CD8-positive, alpha-beta memory T cell (primary cell): ENCODE measurements around the gene USH1G. TPM values are rescaled to one million over a fixed set of nuclear protein-coding genes. Genes with fewer than 3 reads are reported as not detected.
"Not testable (repeated sequence)": the region's sequence is repeated elsewhere in the genome, so short reads cannot be mapped to it uniquely, and the experiment has no call there.

Experiments
- CTCF ChIA-PET: fragments of 350-600 bp; sonication (Branson Sonifier 250); formaldehyde crosslinking; loops from one replicate; lab custom pipeline; 2021; ENCODE audit warnings: antibody characterized with exemption; lab: Charles Lee
- POLR2A ChIA-PET: fragments of 350-600 bp; sonication (Branson Sonifier 250); formaldehyde crosslinking; loops from one replicate; lab custom pipeline; 2021; ENCODE audit warnings: antibody characterized with exemption; lab: Charles Lee
- DNase-seq, 5 donors: peaks; one replicate each; pipeline versions ENCODE4 v3.0.0 to v3.0.0-alpha.2; 2020 to 2022; ENCODE audit warnings: mixed read lengths in 1 of 5
- H3K27ac ChIP-seq: one replicate; pipeline ENCODE4 v1.7.0; 2013; ENCODE audit warnings: low read depth, mild to moderate bottlenecking, low read length, moderate library complexity
- H3K27me3 ChIP-seq: 2 replicates; pipeline ENCODE4 v1.7.0; 2013; ENCODE audit warnings: low read length, mild to moderate bottlenecking; ENCODE audit not compliant: insufficient read depth, poor library complexity, severe bottlenecking
- H3K36me3 ChIP-seq: 2 replicates; pipeline ENCODE4 v1.7.0; 2013; ENCODE audit warnings: mild to moderate bottlenecking, low read length, moderate library complexity; ENCODE audit not compliant: insufficient read depth
- H3K4me1 ChIP-seq: 2 replicates; pipeline ENCODE4 v1.7.0; 2013; ENCODE audit warnings: mild to moderate bottlenecking, low read length, moderate library complexity; ENCODE audit not compliant: insufficient read depth
- H3K4me3 ChIP-seq: 2 replicates; pipeline ENCODE4 v1.7.0; 2013; ENCODE audit warnings: mild to moderate bottlenecking, low read length
- H3K9me3 ChIP-seq: 2 replicates; pipeline ENCODE4 v1.7.0; 2013; ENCODE audit warnings: mild to moderate bottlenecking, low read length
- H3K27ac Mint-ChIP-seq, 8 donors: one replicate each; pipeline ENCODE4 v1.8.0; 2020 to 2021; ENCODE audit warnings: mixed read lengths in 8 of 8, mild to moderate bottlenecking in 6 of 8, inconsistent platforms in 3 of 8, moderate library complexity in 3 of 8
- H3K27me3 Mint-ChIP-seq, 2 donors: one replicate each; pipeline ENCODE4 v1.8.0; 2020 to 2021; ENCODE audit warnings: mixed read lengths in 2 of 2, mild to moderate bottlenecking in 1 of 2, moderate library complexity in 1 of 2
- H3K36me3 Mint-ChIP-seq, 3 donors: one replicate each; pipeline ENCODE4 v1.8.0; 2020 to 2021; ENCODE audit warnings: mixed read lengths in 3 of 3, inconsistent platforms in 1 of 3, mild to moderate bottlenecking in 1 of 3
- H3K4me1 Mint-ChIP-seq, 3 donors: one replicate each; pipeline ENCODE4 v1.8.0; 2020 to 2021; ENCODE audit warnings: mixed read lengths in 3 of 3, inconsistent platforms in 1 of 3, mild to moderate bottlenecking in 1 of 3
- H3K4me3 Mint-ChIP-seq, 7 donors: one replicate each; pipeline ENCODE4 v1.8.0; 2020 to 2021; ENCODE audit warnings: mixed read lengths in 7 of 7, mild to moderate bottlenecking in 6 of 7, moderate library complexity in 4 of 7, inconsistent platforms in 2 of 7
- H3K9me3 Mint-ChIP-seq, 5 donors: one replicate each; pipeline ENCODE4 v1.8.0; 2020 to 2022; ENCODE audit warnings: mixed read lengths in 5 of 5, mild to moderate bottlenecking in 3 of 5, moderate library complexity in 2 of 5, inconsistent platforms in 1 of 5
- polyA plus RNA-seq: library from polyadenylated mRNA; unstranded; fragments of 300-500 nt; fragmentation: Illumina TruSeq; gene quantifications from one replicate; pipeline ENCODE4 v1.2.3, GENCODE V29; 2021
- total RNA-seq, 2 experiments: library from RNA; stranded (reverse); gene quantifications; one replicate each; pipeline ENCODE4 v1.2.3, GENCODE V29; 2021

USH1G gene
- total and polyA plus RNA-seq, 3 experiments from 2014 or later: not detected

DNA sequence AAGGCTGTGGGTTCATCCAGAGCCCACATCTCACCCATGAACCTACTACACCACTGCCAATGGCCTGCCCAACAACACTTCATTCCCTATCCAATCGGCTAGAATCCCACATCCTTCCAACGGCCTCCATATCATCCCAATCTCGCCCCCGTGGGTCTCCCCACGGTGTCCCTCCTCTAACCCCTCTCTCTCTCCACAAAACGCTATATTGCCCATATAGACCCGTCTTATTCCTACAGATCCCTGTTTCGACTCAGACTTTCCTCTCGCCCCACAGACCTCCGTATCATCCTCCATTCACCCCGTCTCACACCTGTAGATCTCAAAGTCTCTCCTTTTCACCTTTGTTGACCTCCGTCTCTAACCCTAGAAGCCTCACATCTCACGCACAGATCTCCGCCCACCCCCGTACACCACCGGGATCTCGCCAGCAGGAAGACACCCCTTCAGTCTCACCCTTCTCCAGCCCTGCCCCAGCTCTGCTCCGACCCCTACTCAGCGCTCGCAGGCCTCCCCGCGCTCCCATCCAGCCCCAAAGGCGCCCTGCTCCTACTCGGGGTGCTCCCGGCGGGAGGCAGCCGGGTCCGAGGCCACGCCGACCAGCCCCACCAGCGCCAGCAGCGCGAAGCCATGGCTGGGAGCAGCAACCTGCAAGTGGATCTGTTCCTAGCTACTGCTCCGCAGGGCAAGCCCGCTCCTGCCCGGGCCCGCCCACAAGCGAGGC, 50.6 kb downstream of the USH1G start, which contains the start of gene FDXR:
Gene FDXR, minus strand, starts transcription at position 682 of the 724 bp plus-strand sequence. Its CDS starts 50 bp downstream, at position 632.
- no peaks in the 10 kb centered on the region for H3K27me3 Mint-ChIP-seq
- Histone ChIP-seq H3K4me1 (peaks cover 10% of the 10 kb centered on the region), H3K4me3 (peak within 1 kb of the TSS; percentile 98), H3K27ac (peak within 1 kb of the TSS; percentile 96), H3K9me3 (no peaks in the 10 kb centered on the region), H3K27me3 (no peaks in the 10 kb centered on the region), H3K36me3 (no peaks in the 10 kb centered on the region)
- CTCF ChIA-PET: interaction anchor here (0.9 to 1.0 kb wide), 4 partner anchors 10 to 135 kb away, joined by 3 to 6 read pairs (median 3); partner anchors contain the start of gene RAB37
- POLR2A ChIA-PET: interaction anchor here (0.5 to 2.2 kb wide), 11 partner anchors 20 to 988 kb away, joined by 3 to 10 read pairs (median 5); partner anchors contain the start of genes GRB2, MIF4GD and SLC25A19
- DNase-seq: no peak
- H3K36me3 Mint-ChIP-seq: peaks cover 0 to 4% (median 1%) of the 10 kb centered on the region in 3 donors
- peak within 1 kb of the TSS; percentile 91 to 99 (median 97) for H3K27ac Mint-ChIP-seq
- peak within 1 kb of the TSS; percentile 82 to 97 (median 93) for H3K4me3 Mint-ChIP-seq
- H3K4me1 Mint-ChIP-seq: peaks cover 18 to 23% (median 22%) of the 10 kb centered on the region in 3 donors
- no peaks in the 10 kb centered on the region for H3K9me3 Mint-ChIP-seq

DNA sequence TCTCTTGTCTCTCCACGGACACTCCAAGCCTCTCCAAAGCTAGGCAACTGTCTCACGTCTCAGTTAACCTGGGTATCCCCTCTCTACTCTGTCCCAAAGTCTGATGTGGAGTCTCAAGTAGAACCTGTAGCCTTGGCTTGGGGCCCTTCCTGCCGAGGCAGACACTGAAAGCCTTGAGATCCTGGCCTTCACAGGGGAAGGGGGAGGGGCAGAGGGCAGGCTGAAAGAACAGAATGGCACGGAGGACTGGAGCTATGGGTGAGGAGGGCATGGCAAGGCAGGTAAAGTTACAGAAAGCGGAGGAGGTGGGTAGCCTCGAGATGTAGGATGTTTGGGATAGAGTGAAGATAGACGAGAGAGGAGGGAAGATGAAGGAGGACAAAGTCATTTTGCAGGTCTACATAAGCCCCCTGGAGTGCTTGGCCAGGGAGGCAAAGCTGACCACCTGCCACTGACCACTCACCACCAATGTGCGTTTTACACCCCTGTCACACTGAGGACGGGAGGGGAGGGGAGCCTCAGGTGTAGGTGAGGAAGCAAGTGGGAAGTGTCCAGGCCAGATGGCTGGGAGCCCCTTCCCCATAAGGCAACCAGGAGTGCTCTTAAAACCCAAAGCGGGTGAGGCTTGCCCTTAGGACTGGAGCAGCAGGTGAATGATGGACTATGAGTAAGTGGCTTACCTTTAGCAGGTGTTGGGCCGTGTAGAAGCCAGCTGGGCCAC, 51.5 kb downstream of the USH1G start:
- Mint-ChIP-seq H3K27me3 (no peaks in the 10 kb centered on the region), H3K4me1 (peaks cover 18 to 23% (median 22%) of the 10 kb centered on the region in 3 donors), H3K27ac (peak overlapping the region in 3 of 8 donors; percentile 14 to 91 (median 73)), H3K4me3 (peak overlapping the region; percentile 27 to 96 (median 82)), H3K9me3 (no peaks in the 10 kb centered on the region), H3K36me3 (peaks cover 0 to 4% (median 4%) of the 10 kb centered on the region in 3 donors)
- peak overlapping the region; percentile 66 for H3K4me3 ChIP-seq
- no peaks in the 10 kb centered on the region for H3K9me3 ChIP-seq
- CTCF ChIA-PET: interaction anchor here (1.0 to 1.4 kb wide), 4 partner anchors 9 to 136 kb away, joined by 3 to 6 read pairs (median 3); partner anchors contain the start of gene GRIN2C
- H3K36me3 ChIP-seq: no peaks in the 10 kb centered on the region
- POLR2A ChIA-PET: interaction anchor here (2.2 kb wide), 1 partner anchor 122 kb away, joined by 10 read pairs; no protein-coding TSS in a partner anchor
- no peaks in the 10 kb centered on the region for H3K27me3 ChIP-seq
- H3K4me1 ChIP-seq: peaks cover 10% of the 10 kb centered on the region
- peak overlapping the region; percentile 4 for H3K27ac ChIP-seq
- no peak for DNase-seq

DNA sequence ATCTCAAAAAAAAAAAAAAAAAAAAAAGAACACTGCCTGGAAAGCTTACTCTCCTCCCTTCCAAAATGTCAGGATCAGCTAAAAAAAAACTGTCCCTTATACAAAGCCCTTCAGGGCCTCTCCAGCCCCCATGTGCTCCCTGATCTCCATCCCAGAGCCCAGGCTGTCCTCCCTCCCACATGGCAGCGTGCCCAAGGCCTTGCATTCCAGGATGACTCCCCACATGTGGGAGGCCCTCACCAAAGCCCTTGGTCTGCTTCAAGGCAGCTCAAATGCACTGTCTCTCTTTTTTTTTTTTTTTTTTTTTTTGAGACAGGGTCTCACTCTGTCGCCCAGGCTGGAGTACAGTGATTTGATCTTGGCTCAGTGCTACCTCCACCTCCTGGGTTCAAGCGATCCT, 52.5 kb downstream of the USH1G start:
- Histone ChIP-seq H3K36me3 (no peaks in the 10 kb centered on the region), H3K4me3 (no peak overlapping the region), H3K9me3 (no peaks in the 10 kb centered on the region), H3K27me3 (no peaks in the 10 kb centered on the region), H3K27ac (no peak overlapping the region), H3K4me1 (peaks cover 10% of the 10 kb centered on the region)
- H3K36me3 Mint-ChIP-seq: peaks cover 0 to 4% (median 4%) of the 10 kb centered on the region in 3 donors
- no peaks in the 10 kb centered on the region for H3K27me3 Mint-ChIP-seq
- no peak for DNase-seq
- CTCF ChIA-PET: interaction anchor here (1.1 to 11.3 kb wide), 4 partner anchors 8 to 135 kb away, joined by 3 to 90 read pairs (median 6); no protein-coding TSS in a partner anchor
- H3K4me3 Mint-ChIP-seq: no peak overlapping the region
- peaks cover 18 to 23% (median 22%) of the 10 kb centered on the region in 3 donors for H3K4me1 Mint-ChIP-seq
- H3K9me3 Mint-ChIP-seq: no peaks in the 10 kb centered on the region
- peak overlapping the region in 1 of 8 donors; percentile 55 for H3K27ac Mint-ChIP-seq
- POLR2A ChIA-PET: interaction anchor here (0.6 kb wide), 1 partner anchor 96 kb away, joined by 3 read pairs; no protein-coding TSS in a partner anchor

DNA sequence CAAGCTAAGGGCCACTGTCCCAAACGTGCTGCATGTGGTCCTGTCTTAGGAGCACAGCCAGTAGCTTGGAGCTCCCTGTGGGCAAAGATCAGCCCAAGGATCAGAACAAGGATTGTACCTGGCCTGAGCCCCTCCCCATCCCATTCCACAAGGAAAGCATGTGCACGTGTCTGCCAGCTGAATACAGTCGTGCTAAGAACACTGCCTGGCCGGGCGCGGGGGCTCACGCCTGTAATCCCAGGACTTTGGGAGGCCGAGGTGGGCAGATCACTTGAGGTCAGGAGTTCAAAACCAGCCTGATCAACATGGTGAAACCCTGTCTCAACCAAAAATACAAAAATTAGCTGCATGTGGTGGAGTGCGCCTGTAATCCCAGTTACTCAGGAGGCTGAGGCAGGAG, 53.0 kb downstream of the USH1G start:
- POLR2A ChIA-PET: interaction anchor here (0.6 kb wide), 1 partner anchor 96 kb away, joined by 3 read pairs; no protein-coding TSS in a partner anchor

DNA sequence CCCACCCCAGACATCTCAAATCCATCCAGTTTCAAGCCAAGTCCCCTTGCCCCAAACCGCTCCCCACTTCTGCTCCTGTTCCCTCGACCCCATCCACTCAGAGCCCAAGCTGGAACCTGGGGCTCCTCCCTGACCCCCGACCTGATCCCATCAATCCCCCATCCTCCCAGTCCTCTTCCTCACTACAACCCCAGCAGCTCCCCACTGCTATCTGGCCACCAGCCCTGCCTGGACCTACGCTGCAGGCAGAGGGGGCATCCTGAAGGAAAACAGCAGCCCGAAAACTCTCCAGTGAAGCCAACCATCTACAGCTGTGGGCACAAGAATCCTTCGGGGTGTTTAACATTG, 54.2 kb downstream of the USH1G start:
- ChIA-PET POLR2A (no interaction called here), CTCF (interaction anchor here (0.8 to 11.3 kb wide), 5 partner anchors 9 to 211 kb away, joined by 3 to 90 read pairs (median 4); no protein-coding TSS in a partner anchor)
- Mint-ChIP-seq H3K27me3 (no peaks in the 10 kb centered on the region), H3K9me3 (no peaks in the 10 kb centered on the region), H3K4me3 (no peak overlapping the region), H3K4me1 (peaks cover 19 to 28% (median 25%) of the 10 kb centered on the region in 3 donors), H3K27ac (no peak overlapping the region), H3K36me3 (peaks cover 0 to 6% (median 4%) of the 10 kb centered on the region in 3 donors)
- H3K27ac ChIP-seq: peak overlapping the region; percentile 47
- no peaks in the 10 kb centered on the region for H3K9me3 ChIP-seq
- H3K36me3 ChIP-seq: no peaks in the 10 kb centered on the region
- DNase-seq: no peak
- H3K4me1 ChIP-seq: peaks cover 10% of the 10 kb centered on the region
- no peaks in the 10 kb centered on the region for H3K27me3 ChIP-seq
- H3K4me3 ChIP-seq: no peak overlapping the region

More for the DNA sequence above, 53.0 kb downstream of the USH1G start:
- not testable (repeated sequence) for H3K4me3 ChIP-seq, H3K27me3 Mint-ChIP-seq, H3K27ac ChIP-seq, H3K36me3 Mint-ChIP-seq, H3K27me3 ChIP-seq, H3K9me3 ChIP-seq, H3K4me3 Mint-ChIP-seq, H3K36me3 ChIP-seq, H3K9me3 Mint-ChIP-seq, H3K27ac Mint-ChIP-seq, DNase-seq, H3K4me1 ChIP-seq
- CTCF ChIA-PET: interaction anchor here (1.1 to 11.3 kb wide), 3 partner anchors 8 to 126 kb away, joined by 6 to 90 read pairs (median 6); no protein-coding TSS in a partner anchor
- peaks cover 18 to 25% (median 23%) of the 10 kb centered on the region in 3 donors for H3K4me1 Mint-ChIP-seq

DNA sequence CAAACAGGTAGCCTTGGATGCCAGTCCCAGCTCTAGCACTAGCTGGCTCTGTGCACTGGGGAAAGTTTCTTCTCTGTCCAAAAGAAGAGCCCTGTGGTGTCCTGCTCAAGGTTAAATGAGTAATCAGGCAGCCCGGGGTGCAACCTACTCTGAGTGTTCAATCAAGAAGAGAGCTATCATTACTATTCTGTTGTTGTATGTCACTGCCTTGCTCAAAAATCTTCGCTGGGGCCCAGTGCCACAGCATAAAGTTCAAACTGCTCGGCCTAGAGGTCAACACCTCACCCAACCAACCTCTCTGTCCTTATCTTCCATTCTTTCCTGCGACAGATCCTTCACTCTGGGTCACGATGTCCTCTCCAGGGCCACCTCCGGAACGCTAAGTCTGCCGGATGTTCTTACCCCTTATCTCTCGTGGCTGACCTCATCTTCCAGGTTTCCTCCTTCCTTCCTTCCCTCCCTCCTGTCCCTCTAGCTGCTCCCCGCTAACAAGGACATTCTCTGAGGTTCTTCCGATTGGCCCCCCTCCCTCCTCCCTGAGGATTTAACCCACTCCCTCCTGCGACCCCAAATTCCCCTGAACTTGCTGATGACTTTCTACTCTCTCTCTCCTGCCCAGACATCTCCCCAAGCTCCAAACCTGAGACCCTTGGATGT, 54.7 kb downstream of the USH1G start:
- Histone ChIP-seq H3K27me3 (no peaks in the 10 kb centered on the region), H3K36me3 (no peaks in the 10 kb centered on the region), H3K9me3 (no peaks in the 10 kb centered on the region), H3K27ac (peak overlapping the region; percentile 47), H3K4me1 (peaks cover 10% of the 10 kb centered on the region), H3K4me3 (no peak overlapping the region)
- Mint-ChIP-seq H3K27me3 (no peaks in the 10 kb centered on the region), H3K9me3 (no peaks in the 10 kb centered on the region), H3K4me1 (peaks cover 15 to 26% (median 21%) of the 10 kb centered on the region in 3 donors), H3K4me3 (no peak overlapping the region), H3K36me3 (peaks cover 0 to 6% (median 4%) of the 10 kb centered on the region in 3 donors), H3K27ac (peak overlapping the region in 1 of 8 donors; percentile 28)
- ChIA-PET CTCF (interaction anchor here (0.8 to 11.3 kb wide), 5 partner anchors 10 to 211 kb away, joined by 3 to 90 read pairs (median 4); no protein-coding TSS in a partner anchor), POLR2A (interaction anchor here (0.6 kb wide), 1 partner anchor 122 kb away, joined by 4 read pairs; no protein-coding TSS in a partner anchor)
- DNase-seq: no peak

DNA sequence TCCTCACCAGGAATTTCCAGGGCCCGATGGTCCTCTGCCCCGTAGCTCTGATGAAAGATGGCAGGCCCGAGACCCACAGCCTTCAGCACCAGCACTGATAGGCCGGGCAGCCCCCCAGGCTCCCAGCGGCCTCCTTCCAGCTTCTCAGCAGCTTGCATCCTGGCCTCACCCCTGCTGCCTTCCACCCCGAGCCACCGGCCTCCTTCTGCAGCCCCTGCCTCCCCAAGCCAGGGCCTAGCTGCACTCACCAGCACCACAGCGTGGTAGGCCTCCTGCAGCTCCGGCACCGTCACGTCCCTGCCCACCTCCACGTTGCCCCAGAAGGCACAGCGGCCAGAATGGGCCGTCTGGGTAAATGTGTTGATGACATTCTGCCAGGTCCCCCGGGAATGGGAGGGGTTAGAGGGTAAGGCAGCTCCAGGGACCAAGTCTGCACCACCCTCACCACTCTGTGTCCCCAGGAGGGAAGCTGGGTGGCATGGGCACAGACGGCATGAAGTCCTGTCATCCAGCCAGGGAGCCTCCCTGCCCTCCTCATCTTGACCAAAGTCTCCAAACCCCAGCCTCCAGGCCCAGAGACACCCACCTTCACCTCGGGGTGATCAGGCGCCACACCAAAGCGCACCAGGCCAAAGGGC, 56.7 kb downstream of the USH1G start:
- peaks cover 5% of the 10 kb centered on the region for H3K4me1 ChIP-seq
- Mint-ChIP-seq H3K36me3 (peaks cover 0 to 4% (median 3%) of the 10 kb centered on the region in 3 donors), H3K9me3 (no peaks in the 10 kb centered on the region), H3K27ac (peak overlapping the region in 1 of 8 donors; percentile 43), H3K4me1 (peaks cover 11 to 14% (median 11%) of the 10 kb centered on the region in 3 donors), H3K4me3 (no peak overlapping the region), H3K27me3 (peaks cover 6 to 7% of the 10 kb centered on the region in 2 donors)
- H3K36me3 ChIP-seq: no peaks in the 10 kb centered on the region
- no peak for DNase-seq
- no peak overlapping the region for H3K4me3 ChIP-seq
- CTCF ChIA-PET: interaction anchor here (0.8 to 11.3 kb wide), 7 partner anchors 23 to 209 kb away, joined by 3 to 90 read pairs (median 6); partner anchors contain the start of gene RAB37
- H3K9me3 ChIP-seq: no peaks in the 10 kb centered on the region
- POLR2A ChIA-PET: no interaction called here
- no peak overlapping the region for H3K27ac ChIP-seq
- peaks cover 7% of the 10 kb centered on the region for H3K27me3 ChIP-seq
